Measurements from ENCODE around the gene LDLRAD1.
"Not testable (repeated sequence)": the region's sequence is repeated elsewhere in the genome, so short reads cannot be mapped to it uniquely, and the experiment has no call there.

LDLRAD1 gene

DNA sequence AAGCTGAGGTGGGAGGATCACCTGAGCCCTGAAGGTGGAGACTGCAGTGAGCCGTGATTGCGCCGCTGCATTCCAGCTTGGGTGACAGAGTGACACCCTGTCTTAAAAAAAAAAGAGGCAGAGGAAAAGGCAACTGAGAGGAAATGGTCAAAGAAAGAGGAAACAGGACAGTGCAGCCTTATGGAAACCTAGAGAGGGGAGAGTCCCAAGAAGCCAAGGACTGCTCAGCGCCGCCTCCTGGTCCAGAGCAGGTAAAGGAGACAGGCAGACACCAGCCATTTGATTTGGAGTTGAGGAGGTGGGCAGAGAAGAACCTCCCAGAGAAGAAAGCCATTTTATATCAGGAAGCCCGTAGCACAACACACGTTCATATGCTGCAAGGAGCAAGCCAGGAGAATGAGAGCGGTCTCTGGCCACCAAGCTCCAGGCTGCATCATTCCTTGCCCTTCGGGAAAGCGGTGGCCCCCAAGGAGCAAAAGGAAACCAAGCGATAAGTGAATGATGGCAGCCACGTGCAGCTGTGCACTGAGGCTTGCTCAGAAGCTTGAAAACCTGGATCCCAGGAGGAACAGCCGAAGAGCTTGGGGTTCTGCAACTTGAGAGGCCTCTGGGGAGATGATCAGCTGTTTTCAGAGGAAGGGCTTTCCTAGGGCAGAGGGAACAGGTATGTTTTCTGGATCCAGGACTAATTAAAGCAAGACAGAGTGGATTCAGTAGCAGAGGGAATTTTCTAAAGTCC, 38.1 kb downstream of the LDLRAD1 start:
- H3K4me3 ChIP-seq (ENCODE audit: low read depth, low read length) = no peak overlapping the region
- TF ChIP-seq, protein P1, sequence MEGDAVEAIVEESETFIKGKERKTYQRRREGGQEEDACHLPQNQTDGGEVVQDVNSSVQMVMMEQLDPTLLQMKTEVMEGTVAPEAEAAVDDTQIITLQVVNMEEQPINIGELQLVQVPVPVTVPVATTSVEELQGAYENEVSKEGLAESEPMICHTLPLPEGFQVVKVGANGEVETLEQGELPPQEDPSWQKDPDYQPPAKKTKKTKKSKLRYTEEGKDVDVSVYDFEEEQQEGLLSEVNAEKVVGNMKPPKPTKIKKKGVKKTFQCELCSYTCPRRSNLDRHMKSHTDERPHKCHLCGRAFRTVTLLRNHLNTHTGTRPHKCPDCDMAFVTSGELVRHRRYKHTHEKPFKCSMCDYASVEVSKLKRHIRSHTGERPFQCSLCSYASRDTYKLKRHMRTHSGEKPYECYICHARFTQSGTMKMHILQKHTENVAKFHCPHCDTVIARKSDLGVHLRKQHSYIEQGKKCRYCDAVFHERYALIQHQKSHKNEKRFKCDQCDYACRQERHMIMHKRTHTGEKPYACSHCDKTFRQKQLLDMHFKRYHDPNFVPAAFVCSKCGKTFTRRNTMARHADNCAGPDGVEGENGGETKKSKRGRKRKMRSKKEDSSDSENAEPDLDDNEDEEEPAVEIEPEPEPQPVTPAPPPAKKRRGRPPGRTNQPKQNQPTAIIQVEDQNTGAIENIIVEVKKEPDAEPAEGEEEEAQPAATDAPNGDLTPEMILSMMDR (IDR thresholded peaks at IDR 0.05; ENCODE audit: low read depth, low read length) = no peak
- no peak for DNase-seq (ENCODE audit: low read depth, low spot score)
- in situ Hi-C loops (cut with HindIII; ENCODE audit: low sequenced_read_pairs) = no loop called here

DNA sequence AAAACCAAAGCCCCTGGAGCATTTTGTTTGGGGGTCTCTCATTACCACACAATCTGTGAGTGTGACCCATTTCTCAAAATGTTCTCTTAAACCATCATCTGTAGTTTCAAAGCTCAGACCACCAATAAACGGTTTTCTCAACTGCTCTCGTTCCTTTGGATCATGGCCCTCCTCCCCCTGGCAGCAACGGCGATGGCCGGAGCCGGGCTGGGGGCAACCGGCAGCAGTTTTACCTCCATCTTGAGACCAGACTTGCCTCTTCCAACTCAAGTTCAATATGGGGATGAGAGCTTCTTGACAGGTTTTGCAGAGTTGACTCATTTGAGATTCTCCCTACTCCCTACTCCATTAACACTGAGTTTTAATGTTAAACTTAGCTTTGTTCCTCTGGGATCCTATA, 42.1 kb downstream of the LDLRAD1 start:
- DNase-seq (ENCODE audit: low read depth, low spot score) = no peak
- TF ChIP-seq, protein P1 (IDR thresholded peaks at IDR 0.05; ENCODE audit: low read depth, low read length) = no peak
- in situ Hi-C loops (cut with HindIII; ENCODE audit: low sequenced_read_pairs) = no loop called here
- no peak overlapping the region for H3K4me3 ChIP-seq (ENCODE audit: low read depth, low read length)

DNA sequence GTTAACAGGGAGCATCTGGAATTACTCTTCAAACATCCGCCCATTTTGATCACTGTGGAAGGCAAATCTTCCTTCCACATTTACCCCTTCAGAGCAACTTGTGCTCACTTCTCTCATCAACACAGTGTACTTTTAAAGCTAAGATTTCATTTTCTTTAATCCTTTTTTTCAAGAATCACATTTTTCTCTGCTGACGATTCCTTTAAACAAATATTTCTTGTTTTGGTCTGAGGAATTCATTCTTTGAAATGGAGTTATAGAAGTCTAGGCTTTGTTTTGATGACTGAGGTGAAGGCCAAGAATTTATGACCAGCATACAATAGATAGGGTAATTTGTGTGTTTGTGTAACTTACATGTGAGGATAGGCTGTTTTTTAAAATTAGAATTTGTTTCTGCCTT, 46.3 kb downstream of the LDLRAD1 start:
- H3K4me3 ChIP-seq (ENCODE audit: low read depth, low read length) = no peak overlapping the region
- DNase-seq (ENCODE audit: low read depth, low spot score) = peak; percentile 60
- TF ChIP-seq, protein P1 (IDR thresholded peaks at IDR 0.05; ENCODE audit: low read depth, low read length) = no peak
- in situ Hi-C loops (cut with HindIII; ENCODE audit: low sequenced_read_pairs) = no loop called here

DNA sequence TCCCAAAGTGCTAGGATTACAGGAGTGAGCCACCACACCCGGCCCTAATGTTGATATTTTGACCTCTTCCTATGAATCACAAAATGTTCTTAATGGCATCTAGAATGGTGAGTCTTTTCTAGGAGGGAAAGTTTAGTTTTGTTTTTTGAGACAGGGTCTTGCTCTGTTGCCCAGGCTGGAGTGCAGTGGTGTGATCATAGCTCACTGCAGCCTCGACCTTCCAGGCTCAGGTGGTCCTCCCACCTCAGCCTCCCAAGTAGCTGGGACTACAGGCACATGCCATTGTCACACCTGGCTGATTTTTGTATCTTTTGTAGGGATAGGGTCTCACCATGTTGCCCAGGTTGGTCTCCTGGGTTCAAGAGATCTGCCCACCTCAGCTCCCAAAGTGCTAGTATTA, 48.7 kb downstream of the LDLRAD1 start:
- H3K4me3 ChIP-seq (ENCODE audit: low read depth, low read length); DNase-seq (ENCODE audit: low read depth, low spot score); in situ Hi-C loops (cut with HindIII; ENCODE audit: low sequenced_read_pairs): not testable (repeated sequence)

DNA sequence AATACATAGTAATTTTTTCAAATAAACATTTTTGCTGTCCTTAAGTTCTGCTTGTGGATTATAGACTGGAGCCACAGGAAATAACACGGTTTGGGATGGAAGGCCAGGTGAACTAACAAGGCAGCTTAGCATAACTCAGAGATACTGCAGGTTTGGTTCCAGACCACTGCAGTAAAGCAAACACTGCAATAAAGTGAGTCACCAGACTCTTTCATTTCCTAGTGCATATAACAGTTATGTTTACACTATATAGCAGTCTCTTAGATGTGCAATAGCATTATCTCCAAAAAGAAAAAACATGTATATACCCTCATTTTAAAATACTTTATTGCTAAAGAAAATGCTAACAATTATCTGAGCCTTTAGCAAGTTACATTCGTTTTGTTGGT, 49.9 kb downstream of the LDLRAD1 start:
- H3K4me3 ChIP-seq (ENCODE audit: low read depth, low read length) = no peak overlapping the region
- peak; percentile 36 for DNase-seq (ENCODE audit: low read depth, low spot score)
- TF ChIP-seq, protein P1 (IDR thresholded peaks at IDR 0.05; ENCODE audit: low read depth, low read length) = no peak
- in situ Hi-C loops (cut with HindIII; ENCODE audit: low sequenced_read_pairs) = no loop called here

DNA sequence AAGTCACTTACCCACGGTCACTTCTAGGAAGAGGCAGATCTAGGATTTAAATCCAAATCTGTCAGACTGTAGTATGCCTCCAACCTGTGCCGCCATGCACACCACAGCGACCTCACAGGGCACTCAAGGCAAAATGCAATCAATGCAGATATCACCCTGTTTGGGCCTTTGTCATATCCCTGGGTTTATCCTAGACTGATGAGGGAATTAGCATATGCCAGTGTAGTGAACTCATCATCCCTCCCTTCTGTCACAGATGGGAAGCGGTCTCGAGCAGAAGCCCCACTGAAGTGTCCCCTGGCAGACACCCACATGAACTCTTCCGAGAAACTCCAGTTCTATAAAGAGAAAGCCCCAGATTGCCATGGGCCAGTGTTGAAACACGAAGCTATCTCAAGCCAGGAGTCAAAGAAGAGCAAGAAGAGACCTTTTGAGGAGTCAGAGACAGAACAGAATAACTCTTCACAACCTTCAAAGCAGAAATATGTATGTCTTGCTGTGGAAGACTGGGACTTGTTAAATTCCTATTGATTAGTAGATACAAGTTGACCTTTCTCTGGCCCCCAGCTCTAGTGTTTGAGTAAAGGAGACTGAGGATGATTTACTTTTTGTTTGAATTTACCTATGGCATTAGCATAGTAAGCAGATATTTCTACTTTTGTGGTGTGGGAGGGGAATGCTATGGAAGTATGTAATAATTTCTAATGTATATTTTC, 50.4 kb downstream of the LDLRAD1 start:
- H3K4me3 ChIP-seq (ENCODE audit: low read depth, low read length) = no peak overlapping the region
- in situ Hi-C loops (cut with HindIII; ENCODE audit: low sequenced_read_pairs) = no loop called here
- no peak for DNase-seq (ENCODE audit: low read depth, low spot score)
- TF ChIP-seq, protein P1 (IDR thresholded peaks at IDR 0.05; ENCODE audit: low read depth, low read length) = no peak

DNA sequence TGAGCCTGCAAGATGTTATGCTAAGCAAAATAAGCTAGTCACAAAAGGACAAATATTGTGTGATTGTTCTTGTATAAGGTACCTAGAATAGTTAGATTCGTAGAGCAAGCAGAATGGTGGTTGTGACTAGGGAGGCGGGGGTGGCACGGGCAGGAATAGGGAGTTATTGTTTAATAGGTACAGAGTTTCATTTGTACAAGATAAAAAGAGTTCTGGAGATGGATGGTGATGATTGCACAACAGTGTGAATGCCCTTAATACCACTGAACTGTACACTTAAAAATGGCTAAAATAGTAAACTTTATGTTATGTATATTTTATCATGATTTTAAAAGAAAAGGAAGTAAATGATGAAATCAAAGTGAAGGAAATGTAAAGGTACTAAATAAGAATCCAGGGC, 51.2 kb downstream of the LDLRAD1 start:
- no peak overlapping the region for H3K4me3 ChIP-seq (ENCODE audit: low read depth, low read length)
- in situ Hi-C loops (cut with HindIII; ENCODE audit: low sequenced_read_pairs) = no loop called here

More for the DNA sequence above, 51.2 kb downstream of the LDLRAD1 start:
- TF ChIP-seq, protein P1 (IDR thresholded peaks at IDR 0.05; ENCODE audit: low read depth, low read length) = no peak
- no peak for DNase-seq (ENCODE audit: low read depth, low spot score)

All from astrocyte of the spinal cord (primary cell).